K562 (cell line): ENCODE results near the gene SMARCB1. TPM values are rescaled to one million over a fixed set of nuclear protein-coding genes. Genes with fewer than 3 reads are reported as not detected.

ENCODE experiments used
- ATF7 ChIP-seq: fragments of 450-650 bp; IDR thresholded peaks from 2 replicates; pipeline ENCODE4 v1.7.1; 2014; ENCODE audit warnings: mild to moderate bottlenecking, moderate library complexity
- BRF2 ChIP-seq: IDR thresholded peaks from 3 replicates; pipeline ENCODE4 v1.6.1; 2011; ENCODE audit warnings: borderline replicate concordance, mild to moderate bottlenecking; ENCODE audit not compliant: insufficient read length, insufficient read depth
- CBX1 ChIP-seq: sonication (generic); IDR thresholded peaks from 2 replicates; pipeline ENCODE4 v1.6.1; 2016; ENCODE audit warnings: antibody characterized with exemption, low read depth, mild to moderate bottlenecking
- CSDE1 ChIP-seq, 2 experiments: fragments of 450-650 bp; IDR thresholded peaks; 2 replicates each; pipeline ENCODE4 v1.6.1; 2016; ENCODE audit warnings: mild to moderate bottlenecking in 1 of 2
- CXXC5 ChIP-seq: fragments of 250-450 bp; sonication (Bioruptor Pico); IDR thresholded peaks from 2 replicates; pipeline ENCODE4 v1.8.0; 2022; ENCODE audit warnings: inconsistent platforms, mild to moderate bottlenecking, moderate library complexity
- E2F5 ChIP-seq: sonication (generic); formaldehyde crosslinking; IDR thresholded peaks from 2 replicates; pipeline ENCODE4 v1.8.0; 2022; ENCODE audit warnings: mild to moderate bottlenecking, missing genetic modification reagents
- ELF2 ChIP-seq: fragments of 250-450 bp; sonication (Bioruptor Pico); IDR thresholded peaks from 2 replicates; pipeline ENCODE4 v1.5.0; 2021; ENCODE audit warnings: mild to moderate bottlenecking
- FOXJ3 ChIP-seq: sonication (generic); formaldehyde crosslinking; IDR thresholded peaks from 2 replicates; pipeline ENCODE4 v1.4.0; 2020; ENCODE audit warnings: mild to moderate bottlenecking, missing genetic modification reagents
- GABPB1 ChIP-seq: sonication (generic); formaldehyde crosslinking; IDR thresholded peaks from 2 replicates; pipeline ENCODE4 v1.8.0; 2022; ENCODE audit warnings: mild to moderate bottlenecking, missing genetic modification reagents
- KAT2B ChIP-seq: IDR thresholded peaks from one replicate; pipeline ENCODE4 v1.6.1; 2012; ENCODE audit warnings: low read depth, mild to moderate bottlenecking, control low read depth, inconsistent platforms, low read length, moderate library complexity
- KDM5B ChIP-seq: fragments of 200-600 bp; sonication (generic); IDR thresholded peaks from 2 replicates; pipeline ENCODE4 v1.6.1; 2012; ENCODE audit warnings: low read depth, mild to moderate bottlenecking, moderate library complexity, low read length, control low read depth, inconsistent platforms; ENCODE audit not compliant: insufficient replicate concordance
- MAFF ChIP-seq: IDR thresholded peaks from 2 replicates; pipeline ENCODE4 v1.6.1; 2012; ENCODE audit warnings: low read length, improper control_type of control experiment
- MYBL2 ChIP-seq, 2 experiments: fragments of 450-650 bp in 1 of 2; sonication (generic) in 1 of 2; formaldehyde crosslinking in 1 of 2; IDR thresholded peaks; 2 replicates each; pipeline versions ENCODE4 v1.6.1 to v1.8.1; 2017 to 2022; ENCODE audit warnings: borderline replicate concordance in 1 of 2, inconsistent platforms in 1 of 2, low read depth in 1 of 2, mild to moderate bottlenecking in 1 of 2, missing genetic modification reagents in 1 of 2, moderate library complexity in 1 of 2
- POLR2B ChIP-seq: fragments of 450-650 bp; IDR thresholded peaks from 2 replicates; pipeline ENCODE4 v1.6.1; 2018; ENCODE audit warnings: low read depth; ENCODE audit not compliant: partially characterized antibody
- POLR3A ChIP-seq: IDR thresholded peaks from 2 replicates; pipeline ENCODE4 v1.6.1; 2011; ENCODE audit warnings: borderline replicate concordance, mild to moderate bottlenecking, moderate library complexity; ENCODE audit not compliant: insufficient read length, insufficient read depth; ENCODE audit errors: extremely low read depth
- SIX5 ChIP-seq, 2 experiments: IDR thresholded peaks; 2 replicates each; pipeline ENCODE4 v1.6.1; 2011; ENCODE audit warnings: low read length in 2 of 2, borderline replicate concordance in 1 of 2, low read depth in 1 of 2, mild to moderate bottlenecking in 1 of 2, moderate library complexity in 1 of 2; ENCODE audit not compliant: insufficient read depth in 1 of 2
- SRSF1 ChIP-seq: fragments of 200-400 bp; formaldehyde crosslinking; IDR thresholded peaks from 2 replicates; pipeline ENCODE4 v1.6.1; 2017; ENCODE audit warnings: mild to moderate bottlenecking, low read depth, low read length, moderate library complexity
- ZBTB17 ChIP-seq: fragments of 450-650 bp; formaldehyde crosslinking; IDR thresholded peaks from 2 replicates; pipeline ENCODE4 v1.4.0; 2020; ENCODE audit warnings: mild to moderate bottlenecking
- ZFX ChIP-seq: sonication (generic); formaldehyde crosslinking; IDR thresholded peaks from 2 replicates; pipeline ENCODE4 v1.8.0; 2022; ENCODE audit warnings: mild to moderate bottlenecking, missing genetic modification reagents, moderate library complexity
- ZNF140 ChIP-seq: fragments of 250-450 bp; sonication (Bioruptor Pico); IDR thresholded peaks from 2 replicates; pipeline ENCODE4 v1.8.0; 2021; ENCODE audit warnings: moderate library complexity, mild to moderate bottlenecking, inconsistent platforms
- ZNF644 ChIP-seq: fragments of 200-800 bp; sonication (Bioruptor generic); IDR thresholded peaks from 2 replicates; pipeline ENCODE4 v1.6.1; 2016; ENCODE audit warnings: low read depth, missing genetic modification characterization, missing compliant biosample characterization
- ZNF79 ChIP-seq: fragments of 250-450 bp; sonication (Bioruptor Pico); IDR thresholded peaks from 2 replicates; pipeline ENCODE4 v1.4.0; 2020; ENCODE audit warnings: low read depth, mild to moderate bottlenecking, moderate library complexity
- polyA plus RNA-seq, 8 experiments: library from polyadenylated mRNA; depleted of rRNA in 4 of 8; stranded (reverse) in 5 of 8; unstranded in 3 of 8; fragments of >200 nt; fragmentation: Nextera tagmentation in 2 of 8; fragmentation: Illumina TruSeq in 1 of 8; extraction: Ambion mirVana in 2 of 8; extraction: Trizol in 1 of 8; gene quantifications; 2 replicates each; pipeline versions ENCODE4 v1.2.1 to v1.2.3, GENCODE V29; 2011 to 2014; ENCODE audit warnings: inconsistent platforms in 1 of 8, missing spikeins in 1 of 8
- total RNA-seq, 7 experiments: library from RNA; depleted of rRNA in 6 of 7; stranded (reverse); fragments of >200 nt in 6 of 7; fragmentation: Illumina TruSeq in 2 of 7; extraction: Trizol in 2 of 7; gene quantifications; 2 replicates each; pipeline versions ENCODE4 v1.2.1 to v1.2.3, GENCODE V29; 2011 to 2021; ENCODE audit warnings: low replicate concordance in 1 of 7
- TF ChIP-seq, protein P1 (sequence below): fragments of 450-650 bp; IDR thresholded peaks from one replicate; pipeline ENCODE4 v1.6.1; 2018; ENCODE audit warnings: mild to moderate bottlenecking, moderate library complexity; ENCODE audit not compliant: partially characterized antibody

The SMARCB1 gene
- total and polyA plus RNA-seq, 9 of the 15 experiments (the other 6 are each of a cell fraction or from before 2014, with no cell fraction given) = 1.2 to 113 (median 65.4) TPM

DNA sequence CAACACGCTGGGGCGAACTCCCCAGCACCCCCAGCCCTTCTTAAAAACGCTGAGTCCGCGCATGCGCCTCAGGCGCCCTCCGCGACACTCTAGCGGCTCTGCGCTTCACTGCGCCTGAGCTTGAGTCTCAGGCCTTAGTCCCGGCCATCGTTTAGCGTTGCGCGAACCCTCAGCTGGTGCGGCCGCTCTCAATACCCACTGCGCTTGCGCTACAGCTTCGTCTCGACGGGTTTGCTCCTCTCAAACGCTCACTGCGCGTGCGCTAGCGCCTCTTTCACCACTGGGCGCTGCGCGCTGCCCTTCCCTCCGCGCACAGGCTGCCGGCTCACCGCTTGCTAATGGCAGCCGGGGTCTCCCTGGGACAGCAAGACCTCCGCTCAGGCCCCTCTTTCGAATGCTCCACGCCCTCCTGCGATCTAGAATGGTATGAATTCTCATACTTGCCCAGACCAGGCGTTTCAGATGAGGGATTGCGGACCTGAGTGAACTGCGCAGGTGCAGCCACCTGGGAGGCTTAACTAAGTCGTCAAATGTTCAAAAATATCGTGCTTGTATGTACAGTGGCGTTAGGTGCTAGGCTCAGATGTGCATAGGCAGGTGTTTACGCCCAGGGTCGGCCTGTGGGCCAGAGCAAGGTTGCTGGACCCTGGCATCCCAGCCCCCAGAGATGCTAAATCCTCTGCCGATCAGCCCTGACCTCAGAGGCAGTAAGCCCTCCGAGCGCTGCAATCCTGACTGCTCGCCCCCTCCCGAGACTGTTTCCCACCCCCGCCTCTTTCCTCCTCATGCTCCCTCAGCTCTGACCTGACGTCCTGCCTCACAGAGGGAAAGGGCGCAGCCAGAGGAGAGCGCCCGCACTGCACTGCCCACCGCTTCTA is 71.1 kb downstream of the SMARCB1 start, which contains the start of gene SLC2A11 (continued):
- TF ChIP-seq ELF2 (CRISPR knock-in tag) (no peak), KDM5B (peak; percentile 64), SRSF1 (no peak), ZBTB17 (CRISPR knock-in tag) (no peak), POLR3A (no peak), ZNF140 (CRISPR knock-in tag) (no peak), POLR2B (peak; percentile 92), CSDE1 (IDR thresholded peaks at IDR 0.05) (no peak), E2F5 (no peak), CBX1 (no peak), ATF7 (peak; percentile 56; the same call in 1 of the 2 replicates), CXXC5 (CRISPR knock-in tag) (peak; percentile 63; the same call in 1 of the 2 replicates), ZNF79 (CRISPR knock-in tag) (no peak), KAT2B (no peak), MAFF (no peak), ZNF644 (tag) (no peak), ZFX (CRISPR knock-in tag) (peak; percentile 63), GABPB1 (CRISPR knock-in tag) (peak; percentile 40; the same call in 1 of the 2 replicates), MYBL2 (IDR thresholded peaks at IDR 0.05; ENCODE audit: low read depth) (no peak), MYBL2 (CRISPR knock-in tag; IDR thresholded peaks at IDR 0.05; ENCODE audit: borderline replicate concordance) (no peak), BRF2 (no peak), FOXJ3 (CRISPR knock-in tag) (no peak), SIX5 (IDR thresholded peaks at IDR 0.05; ENCODE audit: borderline replicate concordance in 1 of 2, insufficient read depth in 1 of 2, low read depth in 1 of 2, low read length in 2 of 2) (no peak)
- TF ChIP-seq, protein P1, sequence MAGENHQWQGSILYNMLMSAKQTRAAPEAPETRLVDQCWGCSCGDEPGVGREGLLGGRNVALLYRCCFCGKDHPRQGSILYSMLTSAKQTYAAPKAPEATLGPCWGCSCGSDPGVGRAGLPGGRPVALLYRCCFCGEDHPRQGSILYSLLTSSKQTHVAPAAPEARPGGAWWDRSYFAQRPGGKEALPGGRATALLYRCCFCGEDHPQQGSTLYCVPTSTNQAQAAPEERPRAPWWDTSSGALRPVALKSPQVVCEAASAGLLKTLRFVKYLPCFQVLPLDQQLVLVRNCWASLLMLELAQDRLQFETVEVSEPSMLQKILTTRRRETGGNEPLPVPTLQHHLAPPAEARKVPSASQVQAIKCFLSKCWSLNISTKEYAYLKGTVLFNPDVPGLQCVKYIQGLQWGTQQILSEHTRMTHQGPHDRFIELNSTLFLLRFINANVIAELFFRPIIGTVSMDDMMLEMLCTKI = no peak
